PFSK-1 (cell line): ENCODE data around the gene CEP112.

ENCODE experiments used
- POLR2AphosphoS5 ChIP-seq: IDR thresholded peaks from 2 replicates; pipeline ENCODE4 v1.6.1; 2012; ENCODE audit warnings: low read depth, mild to moderate bottlenecking, control low read depth, low read length, moderate library complexity
- TAF1 ChIP-seq: IDR thresholded peaks from 2 replicates; pipeline ENCODE4 v1.6.1; 2012; ENCODE audit warnings: low read length, control low read depth, borderline replicate concordance; ENCODE audit not compliant: insufficient read depth
- TF ChIP-seq, protein P1 (sequence below), 2 experiments: IDR thresholded peaks; 2 replicates each; pipeline versions ENCODE4 v1.6.1 to v1.8.0; 2011 to 2012; ENCODE audit warnings: low read depth in 2 of 2, low read length in 2 of 2, control low read depth in 1 of 2, inconsistent platforms in 1 of 2, mild to moderate bottlenecking in 1 of 2, moderate library complexity in 1 of 2; ENCODE audit not compliant: insufficient read depth in 1 of 2

DNA sequence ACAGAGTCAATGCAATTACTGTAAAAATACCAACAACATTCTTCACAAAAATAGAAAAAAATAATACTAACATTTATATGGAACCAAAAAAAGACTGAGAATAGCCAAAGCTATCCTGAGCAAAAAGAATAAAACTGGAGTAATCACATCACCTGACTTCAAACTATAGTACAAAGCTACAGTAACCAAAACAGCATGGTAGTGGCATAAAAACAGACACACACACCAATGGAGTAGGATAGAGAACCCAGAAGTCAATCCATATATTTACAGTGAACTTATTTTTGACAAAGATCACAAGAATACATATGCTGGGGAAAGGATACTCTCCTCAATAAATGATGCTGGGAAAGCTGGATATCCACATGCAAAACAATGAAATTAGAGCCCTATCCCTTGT is 84.2 kb downstream of the CEP112 start:
- TF ChIP-seq POLR2AphosphoS5: no peak
- TF ChIP-seq, protein P1, sequence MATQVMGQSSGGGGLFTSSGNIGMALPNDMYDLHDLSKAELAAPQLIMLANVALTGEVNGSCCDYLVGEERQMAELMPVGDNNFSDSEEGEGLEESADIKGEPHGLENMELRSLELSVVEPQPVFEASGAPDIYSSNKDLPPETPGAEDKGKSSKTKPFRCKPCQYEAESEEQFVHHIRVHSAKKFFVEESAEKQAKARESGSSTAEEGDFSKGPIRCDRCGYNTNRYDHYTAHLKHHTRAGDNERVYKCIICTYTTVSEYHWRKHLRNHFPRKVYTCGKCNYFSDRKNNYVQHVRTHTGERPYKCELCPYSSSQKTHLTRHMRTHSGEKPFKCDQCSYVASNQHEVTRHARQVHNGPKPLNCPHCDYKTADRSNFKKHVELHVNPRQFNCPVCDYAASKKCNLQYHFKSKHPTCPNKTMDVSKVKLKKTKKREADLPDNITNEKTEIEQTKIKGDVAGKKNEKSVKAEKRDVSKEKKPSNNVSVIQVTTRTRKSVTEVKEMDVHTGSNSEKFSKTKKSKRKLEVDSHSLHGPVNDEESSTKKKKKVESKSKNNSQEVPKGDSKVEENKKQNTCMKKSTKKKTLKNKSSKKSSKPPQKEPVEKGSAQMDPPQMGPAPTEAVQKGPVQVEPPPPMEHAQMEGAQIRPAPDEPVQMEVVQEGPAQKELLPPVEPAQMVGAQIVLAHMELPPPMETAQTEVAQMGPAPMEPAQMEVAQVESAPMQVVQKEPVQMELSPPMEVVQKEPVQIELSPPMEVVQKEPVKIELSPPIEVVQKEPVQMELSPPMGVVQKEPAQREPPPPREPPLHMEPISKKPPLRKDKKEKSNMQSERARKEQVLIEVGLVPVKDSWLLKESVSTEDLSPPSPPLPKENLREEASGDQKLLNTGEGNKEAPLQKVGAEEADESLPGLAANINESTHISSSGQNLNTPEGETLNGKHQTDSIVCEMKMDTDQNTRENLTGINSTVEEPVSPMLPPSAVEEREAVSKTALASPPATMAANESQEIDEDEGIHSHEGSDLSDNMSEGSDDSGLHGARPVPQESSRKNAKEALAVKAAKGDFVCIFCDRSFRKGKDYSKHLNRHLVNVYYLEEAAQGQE (IDR thresholded peaks at IDR 0.05; ENCODE audit: insufficient read depth in 1 of 2, low read depth in 2 of 2, low read length in 2 of 2): no peak
- no peak for TF ChIP-seq TAF1
